ENCODE data around the gene CRACR2A. TPM values are rescaled to one million over a fixed set of nuclear protein-coding genes. Genes with fewer than 3 reads are reported as not detected.

CRACR2A gene
- total RNA-seq, 4 donors from 2014 or later: 1.2 to 7.9 (median 2.2) TPM

GRCh38 chr12:3622822-3623690 is 129.9 kb downstream of the CRACR2A start:
- Histone ChIP-seq H3K4me1 (no peaks in the 10 kb centered on the region), H3K4me3 (replicated peaks in 1 of 3) (no peak overlapping the region), H3K9me3 (no peaks in the 10 kb centered on the region), H3K27ac (no peak overlapping the region), H3K27me3 (no peaks in the 10 kb centered on the region), H3K36me3 (no peaks in the 10 kb centered on the region)
- TF ChIP-seq, protein P1, sequence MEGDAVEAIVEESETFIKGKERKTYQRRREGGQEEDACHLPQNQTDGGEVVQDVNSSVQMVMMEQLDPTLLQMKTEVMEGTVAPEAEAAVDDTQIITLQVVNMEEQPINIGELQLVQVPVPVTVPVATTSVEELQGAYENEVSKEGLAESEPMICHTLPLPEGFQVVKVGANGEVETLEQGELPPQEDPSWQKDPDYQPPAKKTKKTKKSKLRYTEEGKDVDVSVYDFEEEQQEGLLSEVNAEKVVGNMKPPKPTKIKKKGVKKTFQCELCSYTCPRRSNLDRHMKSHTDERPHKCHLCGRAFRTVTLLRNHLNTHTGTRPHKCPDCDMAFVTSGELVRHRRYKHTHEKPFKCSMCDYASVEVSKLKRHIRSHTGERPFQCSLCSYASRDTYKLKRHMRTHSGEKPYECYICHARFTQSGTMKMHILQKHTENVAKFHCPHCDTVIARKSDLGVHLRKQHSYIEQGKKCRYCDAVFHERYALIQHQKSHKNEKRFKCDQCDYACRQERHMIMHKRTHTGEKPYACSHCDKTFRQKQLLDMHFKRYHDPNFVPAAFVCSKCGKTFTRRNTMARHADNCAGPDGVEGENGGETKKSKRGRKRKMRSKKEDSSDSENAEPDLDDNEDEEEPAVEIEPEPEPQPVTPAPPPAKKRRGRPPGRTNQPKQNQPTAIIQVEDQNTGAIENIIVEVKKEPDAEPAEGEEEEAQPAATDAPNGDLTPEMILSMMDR (IDR thresholded peaks at IDR 0.05): no peak
- TF ChIP-seq POLR2A (IDR thresholded peaks at IDR 0.05): no peak
- DNase-seq: no peak
- intact Hi-C loops (cut with DNase I): no loop called here
- 76 to 78% methylated on average over 18 of the region's 18 CpGs for WGBS, 2 donors

DNA sequence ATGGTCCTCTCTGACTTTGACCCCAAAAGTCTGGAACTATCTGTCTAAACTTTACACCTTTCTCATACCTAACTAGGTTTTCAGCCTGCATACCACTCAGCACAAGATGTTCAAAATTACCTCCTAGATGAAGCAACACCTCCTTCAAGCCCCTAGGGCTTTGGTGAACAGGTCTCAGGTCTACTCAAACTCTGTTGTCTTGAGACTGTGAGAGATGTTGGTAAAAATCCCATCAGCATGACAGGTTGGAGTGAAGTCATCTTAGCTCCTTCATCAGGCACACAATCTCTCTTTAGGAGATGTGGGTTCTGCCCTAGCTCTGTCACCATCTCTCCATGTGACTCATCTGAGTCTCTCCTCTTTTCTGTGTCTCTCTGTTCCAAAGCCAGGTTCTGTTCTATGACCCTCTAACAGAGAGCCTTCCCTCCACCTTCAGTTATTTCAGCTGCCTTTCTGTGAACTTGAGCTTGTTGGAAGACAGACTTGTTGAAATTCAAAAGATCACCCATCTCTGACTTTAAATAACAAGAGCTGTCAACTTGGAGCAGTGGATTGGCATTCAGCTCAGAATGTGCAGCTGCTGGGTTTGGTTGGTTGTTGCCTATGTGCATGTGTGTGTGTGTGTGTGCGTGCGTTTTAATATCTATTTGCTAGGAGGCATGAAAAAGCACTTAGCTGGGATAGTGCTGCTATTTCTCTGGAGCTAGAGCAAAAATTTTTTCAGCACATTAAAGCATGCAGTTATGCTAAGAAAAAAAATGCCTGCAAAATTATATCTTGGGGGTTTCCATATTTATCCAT is 130.7 kb downstream of the CRACR2A start:
- Histone ChIP-seq H3K9me3 (no peaks in the 10 kb centered on the region), H3K4me1 (peaks cover 0 to 4% of the 10 kb centered on the region in 2 donors), H3K36me3 (no peaks in the 10 kb centered on the region), H3K27ac (no peak overlapping the region), H3K27me3 (no peaks in the 10 kb centered on the region), H3K4me3 (replicated peaks in 1 of 3) (no peak overlapping the region)
- WGBS, 2 donors: 78 to 80% methylated on average over 2 of the region's 2 CpGs
- intact Hi-C loops (cut with DNase I): no loop called here
- no peak for DNase-seq
- TF ChIP-seq, protein P1 (IDR thresholded peaks at IDR 0.05): no peak
- no peak for TF ChIP-seq POLR2A (IDR thresholded peaks at IDR 0.05)

DNA sequence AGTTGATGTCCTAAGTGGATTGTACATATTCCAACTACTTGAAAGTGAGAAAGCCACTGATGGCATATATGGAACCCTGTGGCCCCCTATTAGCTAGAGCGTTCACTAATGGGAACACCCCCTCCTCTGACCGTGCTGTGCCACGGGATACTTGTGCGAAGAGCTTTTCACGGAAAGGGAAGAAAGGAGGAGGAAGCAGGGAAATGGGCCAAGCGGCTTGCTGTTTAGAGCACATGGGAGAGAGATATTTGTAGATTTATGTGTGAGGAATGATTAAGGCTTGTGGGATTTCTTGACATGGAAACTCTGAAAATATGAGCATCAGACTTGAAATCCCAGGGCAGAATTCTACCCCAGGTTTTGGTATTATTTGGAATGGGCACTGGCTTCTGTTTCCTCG is 132.1 kb downstream of the CRACR2A start:
- peaks cover 2 to 18% of the 10 kb centered on the region in 2 donors for H3K4me1 ChIP-seq
- no peaks in the 10 kb centered on the region for H3K9me3 ChIP-seq
- TF ChIP-seq, protein P1 (IDR thresholded peaks at IDR 0.05): no peak
- no peak for TF ChIP-seq POLR2A (IDR thresholded peaks at IDR 0.05)
- H3K27ac ChIP-seq: no peak overlapping the region
- no peak for DNase-seq
- H3K27me3 ChIP-seq: no peaks in the 10 kb centered on the region
- WGBS, 2 donors: 93 to 98% methylated on average over 7 of the region's 7 CpGs
- intact Hi-C loops (cut with DNase I): no loop called here
- no peak overlapping the region for H3K4me3 ChIP-seq (replicated peaks in 1 of 3)
- no peaks in the 10 kb centered on the region for H3K36me3 ChIP-seq

GRCh38 chr12:3617565-3617964 is 135.3 kb downstream of the CRACR2A start:
- no peak for DNase-seq
- no peak overlapping the region for H3K27ac ChIP-seq
- intact Hi-C loops (cut with DNase I): no loop called here
- H3K27me3 ChIP-seq: no peaks in the 10 kb centered on the region
- no peaks in the 10 kb centered on the region for H3K9me3 ChIP-seq
- no peak overlapping the region for H3K4me3 ChIP-seq (replicated peaks in 1 of 3)
- H3K36me3 ChIP-seq: no peaks in the 10 kb centered on the region
- 87 to 93% methylated on average over 4 of the region's 4 CpGs for WGBS, 2 donors
- TF ChIP-seq, protein P1 (IDR thresholded peaks at IDR 0.05): no peak
- no peak for TF ChIP-seq POLR2A (IDR thresholded peaks at IDR 0.05)
- peaks cover 3 to 24% of the 10 kb centered on the region in 2 donors for H3K4me1 ChIP-seq

DNA sequence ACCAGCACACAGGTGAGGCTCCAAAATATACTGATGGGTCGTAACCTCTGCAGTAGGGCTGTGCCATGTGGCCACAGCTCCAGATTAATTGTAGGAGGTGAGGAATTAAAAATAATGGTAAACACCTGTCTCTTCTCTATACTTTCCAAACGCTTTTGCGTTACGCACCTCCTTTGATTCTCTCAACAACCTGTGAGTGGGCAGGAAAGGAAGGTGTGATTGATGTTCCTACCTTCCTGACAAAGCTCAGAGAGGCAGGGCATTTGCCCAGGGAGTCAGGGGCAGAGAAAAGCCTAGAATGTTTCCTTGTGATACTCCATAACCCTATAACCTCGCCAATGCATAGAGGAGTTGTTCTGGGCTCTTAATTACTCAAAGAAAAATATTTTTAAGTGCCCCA is 137.0 kb downstream of the CRACR2A start:
- TF ChIP-seq POLR2A (IDR thresholded peaks at IDR 0.05): no peak
- TF ChIP-seq, protein P1 (IDR thresholded peaks at IDR 0.05): no peak
- intact Hi-C loops (cut with DNase I): no loop called here
- DNase-seq: no peak
- 76 to 87% methylated on average over 5 of the region's 5 CpGs for WGBS, 2 donors
- no peak overlapping the region for H3K27ac ChIP-seq
- peaks cover 3 to 24% of the 10 kb centered on the region in 2 donors for H3K4me1 ChIP-seq
- H3K36me3 ChIP-seq: no peaks in the 10 kb centered on the region
- no peaks in the 10 kb centered on the region for H3K9me3 ChIP-seq
- no peaks in the 10 kb centered on the region for H3K27me3 ChIP-seq
- H3K4me3 ChIP-seq (replicated peaks in 1 of 3): no peak overlapping the region
